Neural cell (in vitro differentiated cells): ENCODE measurements around the gene ENTREP1. TPM values are rescaled to one million over a fixed set of nuclear protein-coding genes. Genes with fewer than 3 reads are reported as not detected.

Experiments used
- H2AFZ ChIP-seq: fragments of 200-600, 300-800 bp; sonication (generic), shearing (Covaris generic); 2 replicates; pipeline ENCODE4 v1.6.0; 2014; ENCODE audit warnings: low read depth, mild to moderate bottlenecking, antibody characterized with exemption, low read length, moderate library complexity
- H3F3A ChIP-seq: fragments of 200-600 bp; shearing (Covaris generic); 2 replicates; pipeline ENCODE4 v1.6.1; 2016; ENCODE audit warnings: mild to moderate bottlenecking, moderate library complexity, mixed read lengths, antibody characterized with exemption, low read length; ENCODE audit not compliant: insufficient read depth, poor library complexity, severe bottlenecking
- H3K27ac ChIP-seq: fragments of 200-600, 300-800 bp; sonication (generic), shearing (Covaris generic); 2 replicates; pipeline ENCODE4 v1.5.1; 2014; ENCODE audit warnings: mild to moderate bottlenecking, low read length, moderate library complexity
- H3K27me3 ChIP-seq: fragments of 300-800, 200-600 bp; sonication (generic), shearing (Covaris generic); 2 replicates; pipeline ENCODE4 v1.6.0; 2014; ENCODE audit warnings: mild to moderate bottlenecking, low read depth, low read length, moderate library complexity; ENCODE audit not compliant: insufficient read depth
- H3K36me3 ChIP-seq: fragments of 300-800, 200-600 bp; sonication (generic), shearing (Covaris generic); 2 replicates; pipeline ENCODE4 v1.5.1; 2014; ENCODE audit warnings: mild to moderate bottlenecking, antibody characterized with exemption, low read length, moderate library complexity; ENCODE audit not compliant: insufficient read depth
- H3K4me2 ChIP-seq: fragments of 300-800, 200-600 bp; sonication (generic), shearing (Covaris generic); 2 replicates; pipeline ENCODE4 v1.6.0; 2014; ENCODE audit warnings: mild to moderate bottlenecking, low read length
- H3K4me3 ChIP-seq: fragments of 300-800, 200-600 bp; sonication (generic), shearing (Covaris generic); 2 replicates; pipeline ENCODE4 v1.5.1; 2014; ENCODE audit warnings: mild to moderate bottlenecking, low read length, moderate library complexity
- H3K79me2 ChIP-seq: fragments of 200-600 bp; shearing (Covaris generic); replicated peaks from 2 replicates; pipeline ENCODE4 v1.6.0; 2014; ENCODE audit warnings: mild to moderate bottlenecking, low read length, moderate library complexity; ENCODE audit not compliant: insufficient read depth
- H3K9ac ChIP-seq: fragments of 300-800, 200-600 bp; sonication (generic), shearing (Covaris generic); 2 replicates; pipeline ENCODE4 v1.6.1; 2016; ENCODE audit warnings: mild to moderate bottlenecking, low read length, mixed read lengths
- H3K9me2 ChIP-seq: fragments of 200-600 bp; shearing (Covaris generic); 2 replicates; pipeline ENCODE4 v1.6.1; 2016; ENCODE audit warnings: mild to moderate bottlenecking, low read length, mixed read lengths; ENCODE audit not compliant: insufficient read depth
- H3K9me3 ChIP-seq: fragments of 200-600, 300-800 bp; sonication (generic), shearing (Covaris generic); 2 replicates; pipeline ENCODE4 v1.6.1; 2016; ENCODE audit warnings: mild to moderate bottlenecking, mixed run types, low read length, moderate library complexity, mixed read lengths
- H4K20me1 ChIP-seq: fragments of 200-600 bp; shearing (Covaris generic); 2 replicates; pipeline ENCODE4 v1.6.1; 2016; ENCODE audit warnings: mild to moderate bottlenecking, mixed run types; ENCODE audit not compliant: insufficient read depth
- CTCF ChIP-seq: fragments of 450-650 bp; IDR thresholded peaks from 2 replicates; pipeline ENCODE4 v1.5.1; 2014; ENCODE audit warnings: antibody characterized with exemption, mild to moderate bottlenecking, moderate library complexity; ENCODE audit not compliant: poor library complexity, severe bottlenecking
- EP300 ChIP-seq: fragments of 450-650 bp; conservative IDR thresholded peaks from 2 replicates; pipeline ENCODE4 v1.6.1; 2014; ENCODE audit warnings: antibody characterized with exemption, mild to moderate bottlenecking, moderate library complexity; ENCODE audit not compliant: poor library complexity, severe bottlenecking
- MXI1 ChIP-seq: fragments of 450-650 bp; conservative IDR thresholded peaks from 2 replicates; pipeline ENCODE4 v1.6.1; 2014; ENCODE audit warnings: antibody characterized with exemption, mild to moderate bottlenecking; ENCODE audit not compliant: poor library complexity, severe bottlenecking
- RAD21 ChIP-seq: fragments of 450-650 bp; conservative IDR thresholded peaks from 2 replicates; pipeline ENCODE4 v1.6.1; 2014; ENCODE audit warnings: antibody characterized with exemption, mild to moderate bottlenecking, moderate library complexity
- SMC3 ChIP-seq: fragments of 450-650 bp; conservative IDR thresholded peaks from 2 replicates; pipeline ENCODE4 v1.6.1; 2014; ENCODE audit warnings: antibody characterized with exemption, mild to moderate bottlenecking, moderate library complexity; ENCODE audit not compliant: poor library complexity
- polyA plus RNA-seq: library from polyadenylated mRNA; depleted of rRNA; stranded (reverse); fragments of >200 nt; gene quantifications from 2 replicates; pipeline ENCODE4 v1.2.3, GENCODE V29; 2014

The ENTREP1 gene
- polyA plus RNA-seq, 1 donor from 2014 or later: 2.0 TPM

- Histone ChIP-seq H3K9me2 (no peaks in the 10 kb centered on the region), H3K9ac (no peak overlapping the region), H3K4me3 (no peak overlapping the region), H3K79me2 (no peaks in the 10 kb centered on the region), H3K36me3 (no peaks in the 10 kb centered on the region), H3K4me2 (no peak overlapping the region), H3K27me3 (no peaks in the 10 kb centered on the region), H4K20me1 (no peaks in the 10 kb centered on the region), H3K27ac (no peak overlapping the region), H3K9me3 (no peaks in the 10 kb centered on the region), H2AFZ (no peak overlapping the region), H3F3A (no peaks in the 10 kb centered on the region)
- TF ChIP-seq SMC3 (no peak), MXI1 (no peak), CTCF (no peak)
Observed at GRCh38 chr9:69355232-69355631, 30.2 kb downstream of the ENTREP1 start.

GRCh38 chr9:69357030-69357775, 32.2 kb downstream of the ENTREP1 start:
- H3K36me3 ChIP-seq: no peaks in the 10 kb centered on the region
- no peak overlapping the region for H3K4me3 ChIP-seq
- H3F3A ChIP-seq: no peaks in the 10 kb centered on the region
- H4K20me1 ChIP-seq: no peaks in the 10 kb centered on the region
- no peak overlapping the region for H3K9ac ChIP-seq
- H3K27ac ChIP-seq: no peak overlapping the region
- no peaks in the 10 kb centered on the region for H3K9me3 ChIP-seq
- TF ChIP-seq SMC3: no peak
- TF ChIP-seq EP300: no peak
- no peak for TF ChIP-seq CTCF
- no peaks in the 10 kb centered on the region for H3K27me3 ChIP-seq
- no peaks in the 10 kb centered on the region for H3K79me2 ChIP-seq
- no peaks in the 10 kb centered on the region for H3K9me2 ChIP-seq
- H2AFZ ChIP-seq: no peak overlapping the region
- H3K4me2 ChIP-seq: no peak overlapping the region

- TF ChIP-seq EP300 (no peak), SMC3 (no peak), CTCF (no peak), MXI1 (no peak), RAD21 (no peak)
- no peaks in the 10 kb centered on the region for H3K27me3 ChIP-seq
Observed at GRCh38 chr9:69357821-69358220, 32.8 kb downstream of the ENTREP1 start.

More at GRCh38 chr9:69357821-69358220, 32.8 kb downstream of the ENTREP1 start:
- Histone ChIP-seq H3F3A (no peaks in the 10 kb centered on the region), H3K9me3 (no peaks in the 10 kb centered on the region), H3K9me2 (no peaks in the 10 kb centered on the region), H3K36me3 (no peaks in the 10 kb centered on the region), H2AFZ (no peak overlapping the region), H3K27ac (no peak overlapping the region), H3K4me2 (no peak overlapping the region), H4K20me1 (no peaks in the 10 kb centered on the region), H3K79me2 (no peaks in the 10 kb centered on the region), H3K4me3 (no peak overlapping the region), H3K9ac (no peak overlapping the region)
